HPDE6-E6E7 (cell line): ENCODE measurements around the gene SNX32.

Experiments used
- DNase-seq: peaks from one replicate; pipeline ENCODE4 v3.0.0; 2011; ENCODE audit warnings: missing footprints; ENCODE audit errors: extremely low spot score

SNX32 gene

DNA sequence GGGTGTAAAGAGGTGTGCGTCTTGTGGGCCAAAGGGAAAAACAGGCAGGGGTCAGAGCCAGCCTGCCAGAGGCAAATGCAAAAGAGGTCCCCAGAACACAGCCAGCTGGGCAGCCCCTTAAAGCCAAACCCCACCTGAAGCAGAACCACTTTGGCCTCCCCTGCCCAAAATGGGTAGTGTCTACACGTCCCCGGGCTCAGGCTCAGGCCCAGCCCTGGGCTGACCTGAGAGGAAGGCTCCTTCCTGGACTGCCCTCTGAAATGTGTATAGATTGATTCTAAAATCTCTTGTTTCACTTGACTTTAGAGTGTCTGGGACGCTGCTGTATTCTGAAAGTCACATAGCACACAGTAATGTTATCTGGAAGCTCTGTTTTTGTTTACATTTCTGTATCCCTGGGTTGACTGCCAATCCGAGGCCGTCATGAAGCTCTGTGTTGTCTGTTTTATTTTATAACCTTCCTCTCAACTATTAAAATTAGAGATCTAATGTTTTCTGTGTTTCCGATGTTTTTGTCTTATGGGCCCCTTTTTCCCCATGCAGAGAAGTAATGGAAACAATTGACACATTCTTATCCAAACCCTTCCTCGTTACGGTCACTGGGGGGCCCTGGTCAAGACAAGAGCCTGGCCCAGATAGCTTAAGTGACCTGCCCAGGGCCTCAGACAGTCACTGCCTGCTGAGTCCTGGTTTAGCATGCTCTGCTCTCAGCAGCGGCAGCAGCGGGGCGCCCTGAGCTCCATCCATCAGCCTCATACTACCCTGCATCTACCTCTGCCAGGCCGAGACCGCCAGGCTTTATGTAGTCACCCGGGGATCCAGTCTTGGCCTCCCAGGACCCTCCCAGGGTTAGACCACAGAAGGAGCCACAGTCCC lies 36.8 kb upstream of the SNX32 start:
- DNase-seq, result no peak

DNA sequence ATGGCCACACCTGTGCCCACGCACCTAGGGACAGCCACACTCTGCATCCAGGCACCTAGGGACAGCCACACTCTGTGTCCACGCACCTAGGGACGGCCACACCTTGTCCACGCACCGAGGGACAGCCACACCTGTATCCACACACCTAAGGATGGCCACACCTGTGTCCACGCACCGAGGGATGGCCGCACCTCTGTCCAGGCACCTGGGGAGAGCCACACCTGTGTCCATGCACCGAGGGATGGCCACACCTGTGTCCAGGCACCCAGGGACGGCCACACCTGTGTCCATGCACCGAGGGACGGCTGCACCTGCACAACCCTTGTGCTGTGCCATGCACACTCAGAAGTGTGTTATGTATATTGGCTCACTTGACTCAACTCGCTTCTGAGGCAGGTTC lies 36.1 kb upstream of the SNX32 start:
- no peak for DNase-seq

- no peak for DNase-seq
Measured at GRCh38 chr11:65798882-65799281, 34.9 kb upstream of the SNX32 start.

- DNase-seq, result no peak
Measured at GRCh38 chr11:65801153-65801987, 32.4 kb upstream of the SNX32 start.

- no peak for DNase-seq
Measured at GRCh38 chr11:65802841-65803240, 30.9 kb upstream of the SNX32 start.

GRCh38 chr11:65803797-65804492 lies 29.8 kb upstream of the SNX32 start:
- no peak for DNase-seq

DNA sequence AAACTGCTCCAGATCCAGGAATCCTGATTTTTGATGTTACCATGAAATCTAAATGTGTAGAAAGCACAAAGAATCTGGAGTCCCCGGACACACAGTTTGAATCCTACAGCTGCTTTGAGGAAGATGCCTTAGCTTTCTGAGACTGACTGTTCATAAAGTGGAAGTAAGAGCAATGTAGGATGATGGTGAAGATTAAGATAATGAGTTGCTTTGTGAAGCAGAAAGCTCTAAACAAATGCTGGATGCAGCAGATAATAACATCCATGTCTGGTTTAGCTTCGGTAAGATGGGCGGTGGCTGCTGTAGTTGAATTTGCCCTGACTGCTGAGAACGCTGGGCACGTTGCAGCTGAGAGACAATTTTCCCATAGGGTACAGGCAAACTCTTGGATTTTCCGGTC lies 26.8 kb upstream of the SNX32 start:
- no peak for DNase-seq

DNA sequence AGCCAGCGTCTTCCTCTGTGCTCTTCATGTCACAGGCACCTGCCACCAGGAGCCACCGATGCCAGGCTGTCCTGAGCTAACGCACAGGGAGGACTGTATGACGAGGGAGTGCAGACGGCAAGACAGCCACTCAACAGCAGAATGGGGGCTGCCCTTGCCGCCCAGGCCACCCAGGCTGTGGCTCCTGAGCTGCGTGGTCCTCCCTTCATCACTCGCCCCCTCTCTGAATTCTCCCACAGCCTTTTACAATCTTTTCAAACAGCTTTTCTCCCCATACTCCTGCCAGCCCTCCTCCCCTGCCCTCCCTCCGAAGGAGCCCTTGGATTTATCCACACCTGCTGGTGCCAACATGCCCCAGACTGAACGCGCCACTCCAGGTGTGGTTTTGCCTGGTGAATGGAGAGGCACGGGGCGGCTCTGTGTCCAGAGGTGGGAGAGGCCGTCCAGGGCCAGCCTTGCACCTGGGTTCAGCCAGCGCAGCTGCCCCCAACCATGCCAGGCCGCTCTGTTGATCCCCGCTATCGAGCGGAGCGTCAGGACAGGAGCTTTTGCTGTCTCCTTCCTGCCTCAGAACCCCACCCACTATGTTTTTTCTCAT lies 24.9 kb upstream of the SNX32 start:
- no peak for DNase-seq

GRCh38 chr11:65809496-65809895 lies 24.3 kb upstream of the SNX32 start:
- no peak for DNase-seq

GRCh38 chr11:65810046-65810868 lies 23.5 kb upstream of the SNX32 start:
- DNase-seq, result no peak

- no peak for DNase-seq
Measured at GRCh38 chr11:65811764-65812475, 21.8 kb upstream of the SNX32 start.

DNA sequence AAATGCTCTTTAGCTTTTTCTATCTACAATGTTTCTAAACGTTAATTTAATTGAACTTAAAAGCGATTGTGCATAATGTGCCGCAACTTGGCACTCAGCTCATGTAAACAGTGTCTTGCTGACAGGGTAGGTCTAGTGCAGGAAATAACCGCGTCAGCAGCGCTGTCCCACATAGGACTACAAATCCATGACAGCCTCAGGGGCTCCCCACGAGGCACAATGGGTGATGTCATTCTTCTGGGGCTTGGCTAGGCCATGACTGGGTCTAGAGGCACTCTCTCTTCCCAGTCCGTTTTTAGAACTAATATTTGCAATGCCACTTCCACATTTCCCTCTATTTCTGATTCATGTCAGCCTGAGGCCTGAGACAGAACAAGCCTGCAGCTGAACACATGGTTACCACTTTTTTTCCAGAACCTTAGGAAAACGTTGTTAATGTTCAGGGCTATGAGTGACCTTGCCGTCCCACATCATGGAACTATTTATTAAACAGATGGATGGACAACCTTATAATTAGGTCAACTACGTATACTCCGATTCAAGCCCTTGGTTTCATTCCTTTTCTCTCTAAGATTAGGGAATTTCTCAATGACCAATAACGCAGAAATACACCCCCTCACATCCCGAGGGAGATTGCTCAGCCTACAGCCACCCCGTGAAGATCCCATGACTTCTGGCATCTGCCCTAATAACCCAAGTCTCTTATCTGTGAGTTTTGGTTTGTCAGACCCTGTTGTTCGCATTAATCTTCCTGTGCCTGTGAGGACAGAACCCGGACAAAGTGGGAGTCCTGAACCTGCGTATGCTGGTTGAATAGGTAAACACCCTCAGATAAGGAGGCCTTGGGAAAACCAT lies 19.4 kb upstream of the SNX32 start:
- DNase-seq, result no peak

DNA sequence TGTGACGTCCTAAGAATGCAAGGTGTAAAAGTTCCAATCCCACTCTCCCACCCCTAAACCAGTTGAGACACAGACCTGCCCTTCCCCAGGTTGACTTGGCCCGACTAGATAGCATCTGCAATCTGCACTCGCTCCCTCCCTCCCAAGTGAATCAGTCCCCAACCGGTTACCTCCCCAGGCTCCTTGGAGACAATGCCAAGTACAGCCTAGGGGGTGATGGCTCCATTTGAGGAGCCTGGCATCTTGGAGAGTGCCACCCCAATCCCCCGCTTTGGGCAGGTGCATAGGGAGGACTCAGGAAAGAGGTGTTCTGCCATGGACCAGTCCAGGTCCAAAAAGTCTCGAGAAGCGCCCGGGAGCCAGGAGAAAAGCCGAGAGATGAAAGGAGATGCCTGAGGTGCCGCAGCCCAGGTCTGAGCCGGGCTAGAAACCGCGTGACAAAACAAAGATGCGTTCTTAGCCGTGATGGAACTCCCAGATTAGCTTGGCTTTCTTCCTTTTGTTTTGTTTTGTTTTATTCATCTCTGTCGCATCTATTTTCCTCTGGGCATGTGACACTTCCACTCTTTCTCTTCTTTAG lies 18.7 kb upstream of the SNX32 start:
- no peak for DNase-seq

DNA sequence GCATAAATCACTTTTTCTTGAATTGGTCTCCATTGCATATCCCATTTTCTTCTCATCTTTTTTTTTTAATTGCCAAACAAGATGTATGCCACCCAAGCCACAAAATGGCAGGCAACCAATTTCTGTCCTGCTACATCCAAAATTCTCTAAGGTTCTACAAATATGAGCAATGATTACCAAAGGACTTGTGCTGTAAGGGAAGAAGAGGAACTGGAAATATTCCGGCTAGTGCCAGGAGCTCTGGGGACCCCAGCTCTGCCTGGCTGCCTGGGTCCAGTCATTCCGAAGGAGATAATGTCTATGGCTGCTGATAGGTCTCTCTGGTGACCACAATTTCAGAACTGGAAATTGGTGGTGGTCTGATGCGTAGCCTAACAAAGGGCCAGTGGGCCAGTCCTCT lies 17.1 kb upstream of the SNX32 start:
- DNase-seq, result no peak

- DNase-seq, result no peak
Measured at GRCh38 chr11:65817312-65817834, 16.4 kb upstream of the SNX32 start.

- peak; percentile 81 for DNase-seq
Measured at GRCh38 chr11:65817835-65818680, 15.7 kb upstream of the SNX32 start.

DNA sequence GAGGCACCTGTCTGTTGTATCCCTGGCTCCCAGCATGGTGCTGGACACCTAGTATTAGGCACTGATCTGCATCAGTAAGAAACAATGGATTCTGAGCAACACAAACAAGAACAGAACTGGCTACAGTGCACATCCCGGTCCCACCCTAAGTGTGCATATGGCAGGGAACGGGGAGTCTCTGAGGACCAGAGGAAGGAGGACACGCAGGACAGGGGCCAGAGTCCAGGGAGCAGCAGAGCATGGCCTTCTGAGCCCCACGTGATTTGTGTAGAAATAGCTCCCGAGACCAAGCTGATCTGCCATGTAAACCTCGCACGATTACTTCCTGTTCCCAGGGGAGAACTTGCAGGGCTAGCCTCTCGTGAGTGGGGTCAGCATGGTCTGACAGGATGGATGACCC lies 12.7 kb upstream of the SNX32 start:
- DNase-seq, result no peak
